Measurements from ENCODE around the gene ADCY10. TPM values are rescaled to one million over a fixed set of nuclear protein-coding genes. Genes with fewer than 3 reads are reported as not detected.
"Not testable (repeated sequence)": the region's sequence is repeated elsewhere in the genome, so short reads cannot be mapped to it uniquely, and the experiment has no call there.

The ADCY10 gene
- total RNA-seq, 1 donor, result not detected

DNA sequence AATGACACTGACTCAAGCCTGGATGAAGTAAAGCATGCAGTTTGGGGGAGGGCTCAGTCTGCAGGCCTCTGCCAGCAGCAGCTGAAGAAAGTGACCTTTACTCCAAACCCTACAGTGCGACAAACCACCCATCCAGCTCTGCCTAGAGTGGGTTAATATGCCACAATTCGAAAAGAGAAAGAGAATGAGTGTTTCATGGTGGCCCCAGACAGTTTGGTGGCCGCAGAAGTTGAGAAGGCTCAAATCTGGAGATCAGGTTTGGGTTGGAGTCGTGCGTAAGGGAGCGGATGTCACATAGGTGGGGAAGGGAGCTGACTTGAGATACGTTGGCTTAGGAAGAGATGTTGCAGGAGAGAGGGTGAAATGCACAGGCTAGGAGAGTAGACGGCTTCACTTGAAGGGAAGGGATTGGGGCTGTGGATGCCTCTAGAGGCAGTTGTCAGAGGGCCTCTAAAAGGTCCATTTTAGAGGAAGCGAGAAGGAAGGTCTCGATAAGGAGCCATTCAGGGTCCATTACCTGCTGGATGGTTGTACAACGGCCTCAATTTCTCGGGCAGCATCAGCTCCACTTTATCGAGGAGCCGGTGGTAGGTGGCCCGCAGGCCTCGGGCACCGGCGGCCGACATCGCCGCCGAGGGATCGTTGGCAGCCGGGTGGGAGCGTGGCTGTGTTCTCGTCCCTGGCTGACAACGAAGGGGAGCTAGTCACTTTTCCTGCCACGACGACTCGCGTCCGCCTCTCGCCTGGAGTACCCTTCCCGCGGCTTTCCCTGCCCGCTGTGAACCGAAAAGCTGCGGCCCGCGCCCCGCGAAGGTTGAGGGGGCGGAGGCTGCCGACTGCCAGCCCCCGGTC, 21.5 kb upstream of the ADCY10 start:
- H3K9me3 ChIP-seq (ENCODE audit: low read depth, low read length), result no peaks in the 10 kb centered on the region

DNA sequence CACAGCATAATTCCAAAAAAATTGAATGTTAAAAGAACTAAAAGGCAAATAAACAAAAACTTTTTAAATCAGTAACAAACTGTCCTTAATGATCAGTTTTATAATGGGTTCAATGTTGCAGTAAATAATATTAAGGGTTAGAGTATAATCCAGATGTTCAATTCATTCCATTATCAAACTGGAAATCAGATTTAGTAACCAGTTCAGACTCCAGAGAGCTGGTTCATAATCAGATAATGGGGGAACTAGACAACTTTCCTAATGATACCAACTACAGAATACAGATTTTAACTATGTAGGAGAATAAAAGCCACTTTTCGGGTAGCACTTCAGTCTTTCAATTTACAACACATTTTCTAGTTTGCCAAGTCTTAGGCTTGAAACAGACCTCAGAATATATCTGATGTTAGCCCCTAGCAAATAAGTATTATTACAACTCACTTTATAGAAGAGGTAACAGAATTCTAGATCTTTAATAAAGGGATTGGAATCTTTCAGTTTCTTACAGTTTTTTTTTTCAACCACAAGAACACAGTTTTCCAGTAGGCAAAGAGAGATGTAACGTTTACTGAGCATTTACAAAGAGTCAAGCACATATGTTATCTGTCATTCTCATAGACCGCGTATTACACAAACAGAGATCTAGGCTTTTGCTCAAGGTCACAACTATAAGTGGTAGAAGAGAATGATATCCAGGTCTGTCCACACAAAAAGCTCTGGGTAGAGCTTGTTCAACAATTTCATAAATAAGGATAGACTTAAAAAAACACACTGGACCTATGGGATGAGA, 20.7 kb upstream of the ADCY10 start:
- H3K27me3 ChIP-seq (ENCODE audit: insufficient read depth, low read length), result no peaks in the 10 kb centered on the region
- peak overlapping the region; percentile 81 for H3K4me3 ChIP-seq (ENCODE audit: low read length)
- H3K9me3 ChIP-seq (ENCODE audit: low read depth, low read length), result no peaks in the 10 kb centered on the region
- H3K4me1 ChIP-seq (ENCODE audit: insufficient read depth, low read length), result peaks cover 21% of the 10 kb centered on the region

More for the DNA sequence above, 21.5 kb upstream of the ADCY10 start:
- peak overlapping the region; percentile 81 for H3K4me3 ChIP-seq (ENCODE audit: low read length)
- peaks cover 21% of the 10 kb centered on the region for H3K4me1 ChIP-seq (ENCODE audit: insufficient read depth, low read length)
- no peaks in the 10 kb centered on the region for H3K27me3 ChIP-seq (ENCODE audit: insufficient read depth, low read length)

DNA sequence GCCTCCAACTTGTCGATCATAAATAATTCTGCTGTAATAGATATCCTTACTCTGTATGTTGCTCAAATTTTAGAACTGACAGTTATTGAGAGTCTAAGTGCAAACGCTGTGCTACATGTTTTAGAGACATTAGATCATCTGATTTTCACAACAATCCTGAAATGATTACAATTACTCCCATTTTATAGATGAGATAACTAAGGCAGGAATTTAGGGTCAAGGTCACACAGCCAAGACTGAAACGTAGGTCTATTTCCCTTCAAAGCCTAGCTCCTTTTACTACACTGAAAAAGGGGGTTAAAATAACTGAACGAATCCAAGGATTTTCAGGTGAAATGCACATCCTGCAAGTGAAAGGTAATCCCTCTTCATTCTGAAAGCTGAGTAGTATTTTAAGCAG, 19.9 kb upstream of the ADCY10 start:
- Histone ChIP-seq H3K4me1 (ENCODE audit: insufficient read depth, low read length) (peaks cover 21% of the 10 kb centered on the region), H3K9me3 (ENCODE audit: low read depth, low read length) (no peaks in the 10 kb centered on the region), H3K4me3 (ENCODE audit: low read length) (no peak overlapping the region), H3K27me3 (ENCODE audit: insufficient read depth, low read length) (no peaks in the 10 kb centered on the region)

DNA sequence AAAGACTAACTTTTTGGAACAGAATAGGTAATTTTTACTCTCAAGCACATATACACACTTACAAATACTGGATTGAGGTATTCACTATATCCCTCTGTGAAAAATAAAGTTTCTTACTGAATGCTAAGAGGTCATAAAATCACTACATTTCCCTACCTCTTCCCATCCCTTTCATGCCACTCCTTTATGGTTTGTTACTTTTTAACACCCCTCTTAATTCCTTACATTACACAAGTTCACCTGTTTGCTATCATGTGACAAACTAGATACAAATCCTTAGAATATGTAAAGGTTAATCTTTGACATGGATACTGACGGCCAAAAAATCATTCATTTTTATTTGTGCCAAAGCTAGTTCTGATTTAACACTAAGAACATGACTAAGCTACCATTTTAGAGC, 15.8 kb upstream of the ADCY10 start:
- H3K9me3 ChIP-seq (ENCODE audit: low read depth, low read length), result no peaks in the 10 kb centered on the region
- peaks cover 10% of the 10 kb centered on the region for H3K4me1 ChIP-seq (ENCODE audit: insufficient read depth, low read length)
- H3K27me3 ChIP-seq (ENCODE audit: insufficient read depth, low read length), result no peaks in the 10 kb centered on the region
- H3K4me3 ChIP-seq (ENCODE audit: low read length), result no peak overlapping the region

DNA sequence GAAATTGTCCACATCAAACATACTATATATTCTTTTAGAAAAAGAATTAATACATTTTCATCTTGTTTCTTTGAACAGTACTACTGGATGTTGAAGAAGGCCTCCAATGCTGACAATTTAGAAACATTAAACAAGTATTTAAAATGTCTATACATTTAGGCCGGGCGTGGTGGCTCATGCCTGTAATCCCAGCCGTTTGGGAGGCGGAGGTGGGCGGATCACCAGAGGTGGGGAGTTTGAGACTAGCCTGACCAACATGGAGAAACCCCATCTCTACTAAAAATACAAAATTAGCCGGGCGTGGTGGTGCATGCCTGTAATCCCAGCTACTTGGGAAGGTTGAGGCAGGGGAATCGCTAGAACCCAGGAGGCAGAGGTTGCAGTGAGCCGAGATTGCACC, 15.0 kb upstream of the ADCY10 start:
- not testable (repeated sequence) for H3K9me3 ChIP-seq (ENCODE audit: low read depth, low read length); H3K4me1 ChIP-seq (ENCODE audit: insufficient read depth, low read length); H3K27me3 ChIP-seq (ENCODE audit: insufficient read depth, low read length); H3K4me3 ChIP-seq (ENCODE audit: low read length)

DNA sequence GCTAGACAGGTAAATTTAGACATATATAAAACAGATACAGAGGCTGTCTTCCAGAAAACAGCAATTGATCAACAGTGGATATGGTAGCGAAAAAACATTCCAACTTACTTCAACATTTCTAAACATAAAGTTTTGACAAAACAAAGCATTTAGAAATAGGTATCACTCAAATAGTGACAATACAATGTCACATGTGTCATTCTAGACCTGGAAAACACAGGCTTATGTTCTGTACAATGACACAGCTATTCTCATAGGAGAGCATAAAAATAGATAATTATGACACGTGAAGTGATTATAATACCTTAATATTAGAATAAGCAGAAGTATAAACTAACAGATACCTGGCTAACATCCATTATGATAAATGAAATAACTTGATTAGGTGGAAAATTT, 14.5 kb upstream of the ADCY10 start:
- Histone ChIP-seq H3K27me3 (ENCODE audit: insufficient read depth, low read length) (no peaks in the 10 kb centered on the region), H3K4me1 (ENCODE audit: insufficient read depth, low read length) (no peaks in the 10 kb centered on the region), H3K4me3 (ENCODE audit: low read length) (no peak overlapping the region), H3K9me3 (ENCODE audit: low read depth, low read length) (no peaks in the 10 kb centered on the region)

DNA sequence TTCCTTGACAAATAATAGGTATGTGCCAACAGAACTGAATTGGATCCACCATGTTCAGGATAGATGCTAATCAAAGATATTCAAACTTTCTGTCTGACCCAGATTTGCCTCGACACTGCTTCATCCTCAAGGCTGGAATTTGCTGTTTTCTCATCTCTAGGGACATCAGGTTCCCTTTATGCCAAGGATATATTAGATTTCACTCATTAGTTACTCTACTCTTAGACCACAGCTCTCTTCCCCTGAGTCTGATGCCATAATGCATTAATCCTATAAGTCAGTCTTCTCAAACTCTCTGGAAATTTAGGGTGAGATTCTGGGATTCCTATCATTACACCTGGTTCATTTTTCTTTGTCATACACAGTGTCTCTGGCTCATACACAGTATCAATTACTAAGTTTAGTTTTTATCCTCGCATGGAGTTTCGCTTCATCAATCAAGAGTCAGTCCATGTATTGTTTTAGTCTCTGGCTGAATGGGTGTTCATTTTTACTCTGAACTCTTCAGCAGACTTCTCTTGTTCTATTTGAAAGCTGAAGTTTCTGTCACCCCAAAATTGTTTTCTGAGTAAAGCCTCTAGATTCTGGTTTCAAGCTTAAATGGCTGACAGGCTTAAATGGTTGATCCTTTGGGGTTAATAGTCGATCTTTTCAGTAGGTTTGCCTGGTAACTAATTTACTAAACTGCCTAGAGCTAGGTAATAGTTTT, 13.3 kb upstream of the ADCY10 start:
- H3K27me3 ChIP-seq (ENCODE audit: insufficient read depth, low read length), result no peaks in the 10 kb centered on the region
- H3K9me3 ChIP-seq (ENCODE audit: low read depth, low read length), result no peaks in the 10 kb centered on the region
- no peaks in the 10 kb centered on the region for H3K4me1 ChIP-seq (ENCODE audit: insufficient read depth, low read length)
- H3K4me3 ChIP-seq (ENCODE audit: low read length), result no peak overlapping the region

DNA sequence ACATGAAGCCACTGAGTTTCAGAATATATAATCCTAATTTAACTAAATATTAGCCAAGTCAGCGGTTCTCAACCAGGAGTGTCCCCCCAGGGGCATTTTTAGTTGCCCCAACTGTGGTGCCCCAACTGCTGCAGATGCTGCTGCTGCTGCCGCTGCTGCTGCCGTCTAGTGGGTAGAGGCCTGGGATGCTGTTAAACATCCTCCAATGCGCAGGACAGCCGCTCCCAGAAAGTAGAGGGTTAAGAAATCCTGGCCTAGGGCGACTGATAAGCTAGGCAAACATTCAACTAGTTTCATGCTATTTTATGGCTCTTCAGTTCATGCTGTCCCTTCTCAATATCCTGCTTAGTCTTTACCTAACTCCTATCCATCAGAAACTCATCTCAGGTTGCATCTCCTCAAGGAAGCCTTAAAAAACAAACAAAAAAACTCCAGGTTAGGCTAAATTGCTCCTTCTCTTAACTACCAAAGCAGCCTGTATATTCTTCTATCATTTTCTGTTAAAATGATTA, 12.6 kb upstream of the ADCY10 start:
- Histone ChIP-seq H3K4me1 (ENCODE audit: insufficient read depth, low read length) (no peaks in the 10 kb centered on the region), H3K9me3 (ENCODE audit: low read depth, low read length) (no peaks in the 10 kb centered on the region), H3K4me3 (ENCODE audit: low read length) (no peak overlapping the region), H3K27me3 (ENCODE audit: insufficient read depth, low read length) (no peaks in the 10 kb centered on the region)

DNA sequence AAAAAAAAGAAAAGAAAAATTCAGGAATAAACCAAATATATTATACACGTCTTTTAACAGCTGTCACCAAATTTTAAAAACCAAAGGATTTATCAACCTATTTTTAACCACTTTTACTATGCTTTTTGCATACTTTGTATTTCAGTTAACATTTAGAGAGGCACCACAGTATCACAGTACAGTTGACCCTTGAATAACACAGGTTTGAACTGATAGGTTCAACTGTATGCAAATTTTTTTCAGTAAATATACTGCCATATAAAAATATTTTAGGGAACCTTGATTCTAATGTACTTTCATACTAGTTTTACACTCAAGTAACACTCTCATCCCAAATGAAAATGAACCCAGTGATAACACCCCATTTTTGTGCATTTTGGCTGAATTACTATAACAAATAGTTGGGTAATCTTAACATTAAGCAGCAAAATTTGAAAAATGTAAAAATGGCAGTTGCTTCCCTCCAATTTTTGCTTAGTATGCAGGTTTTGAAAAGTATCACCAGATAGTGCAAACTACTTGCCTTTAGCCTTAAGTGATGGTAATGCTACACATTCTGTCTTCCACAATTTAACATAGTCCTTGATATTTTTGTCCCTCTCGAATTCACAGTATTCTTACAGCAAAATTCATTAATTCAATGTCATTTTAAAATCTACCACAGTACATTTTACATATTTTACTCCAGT, 10.8 kb upstream of the ADCY10 start:
- Histone ChIP-seq H3K9me3 (ENCODE audit: low read depth, low read length) (no peaks in the 10 kb centered on the region), H3K27me3 (ENCODE audit: insufficient read depth, low read length) (no peaks in the 10 kb centered on the region), H3K4me3 (ENCODE audit: low read length) (no peak overlapping the region), H3K4me1 (ENCODE audit: insufficient read depth, low read length) (no peaks in the 10 kb centered on the region)

DNA sequence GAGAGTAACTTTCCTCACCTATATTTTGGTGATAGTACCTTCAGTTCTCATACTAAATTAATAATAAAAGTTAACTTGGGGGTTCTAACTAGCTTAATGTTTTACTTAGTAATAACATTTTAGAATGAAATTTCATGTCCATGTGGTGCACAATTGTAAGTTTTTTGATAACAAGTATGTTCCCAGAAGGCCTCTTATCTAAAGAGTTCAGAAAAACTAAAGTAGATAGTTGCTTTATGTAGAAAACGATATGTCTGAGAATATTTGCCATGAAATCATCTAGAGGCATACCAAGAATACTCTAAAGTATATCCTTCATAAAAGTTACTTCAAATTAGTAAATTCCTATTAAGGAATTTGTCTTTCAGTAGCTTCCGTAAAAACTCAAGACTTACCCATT, 10.2 kb upstream of the ADCY10 start:
- Histone ChIP-seq H3K4me3 (ENCODE audit: low read length) (no peak overlapping the region), H3K4me1 (ENCODE audit: insufficient read depth, low read length) (no peaks in the 10 kb centered on the region), H3K9me3 (ENCODE audit: low read depth, low read length) (no peaks in the 10 kb centered on the region), H3K27me3 (ENCODE audit: insufficient read depth, low read length) (no peaks in the 10 kb centered on the region)

DNA sequence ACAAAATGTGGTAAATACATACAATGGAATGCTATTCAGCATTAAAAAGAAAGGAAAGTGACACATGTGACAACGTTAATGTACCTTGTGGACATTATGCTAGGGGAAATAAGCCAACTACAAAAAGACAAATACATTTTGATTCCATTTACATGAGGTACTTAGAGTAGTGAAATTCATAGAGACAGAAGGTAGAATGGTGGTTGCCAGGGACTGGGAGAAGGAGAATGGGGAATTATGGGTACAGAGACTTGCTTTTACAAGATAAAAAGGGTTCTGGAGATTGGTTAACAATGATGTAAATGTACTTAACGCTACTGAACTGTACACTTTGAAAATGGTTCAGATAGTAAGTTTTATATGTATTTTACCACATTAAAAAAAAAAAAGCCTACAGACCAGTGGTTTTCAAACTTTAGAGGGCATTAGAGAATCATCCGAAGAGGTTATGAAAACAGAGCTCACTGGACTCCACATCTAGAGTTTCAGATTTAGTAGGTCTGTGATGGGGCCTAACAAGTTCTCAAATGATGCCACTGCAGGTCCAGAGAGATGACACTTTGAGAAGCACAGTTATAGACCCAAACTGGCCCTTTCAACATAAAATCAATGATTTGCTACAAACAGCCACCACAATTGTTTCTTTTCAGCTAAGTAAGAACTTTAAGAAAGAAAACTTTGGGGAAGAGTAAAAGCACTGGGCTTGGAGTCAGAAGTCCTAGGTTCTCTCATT, 9.6 kb upstream of the ADCY10 start:
- Histone ChIP-seq H3K27me3 (ENCODE audit: insufficient read depth, low read length) (no peaks in the 10 kb centered on the region), H3K4me1 (ENCODE audit: insufficient read depth, low read length) (no peaks in the 10 kb centered on the region), H3K4me3 (ENCODE audit: low read length) (no peak overlapping the region), H3K9me3 (ENCODE audit: low read depth, low read length) (no peaks in the 10 kb centered on the region)

DNA sequence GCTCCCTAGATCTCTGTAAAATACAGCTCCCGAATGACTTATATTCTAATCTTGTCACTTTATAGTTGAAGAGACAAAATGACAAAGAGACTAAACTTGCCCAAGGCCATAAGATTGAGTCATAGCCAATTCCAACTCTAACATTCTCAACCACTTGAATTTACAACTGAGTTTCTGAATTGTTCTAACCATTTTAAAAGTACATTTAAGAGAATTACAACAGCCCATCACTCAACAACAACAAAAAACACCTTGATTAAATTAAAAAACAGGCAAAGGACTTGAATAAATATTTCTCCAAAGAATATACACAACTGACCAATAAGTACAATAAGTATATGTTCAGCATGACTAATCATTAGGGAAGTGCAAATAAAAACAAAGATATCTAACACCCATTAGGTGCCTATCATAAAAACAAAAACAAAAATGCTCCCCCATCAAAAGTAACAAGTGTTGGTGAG, 8.7 kb upstream of the ADCY10 start:
- no peak overlapping the region for H3K4me3 ChIP-seq (ENCODE audit: low read length)
- no peaks in the 10 kb centered on the region for H3K9me3 ChIP-seq (ENCODE audit: low read depth, low read length)
- no peaks in the 10 kb centered on the region for H3K4me1 ChIP-seq (ENCODE audit: insufficient read depth, low read length)
- H3K27me3 ChIP-seq (ENCODE audit: insufficient read depth, low read length), result no peaks in the 10 kb centered on the region

DNA sequence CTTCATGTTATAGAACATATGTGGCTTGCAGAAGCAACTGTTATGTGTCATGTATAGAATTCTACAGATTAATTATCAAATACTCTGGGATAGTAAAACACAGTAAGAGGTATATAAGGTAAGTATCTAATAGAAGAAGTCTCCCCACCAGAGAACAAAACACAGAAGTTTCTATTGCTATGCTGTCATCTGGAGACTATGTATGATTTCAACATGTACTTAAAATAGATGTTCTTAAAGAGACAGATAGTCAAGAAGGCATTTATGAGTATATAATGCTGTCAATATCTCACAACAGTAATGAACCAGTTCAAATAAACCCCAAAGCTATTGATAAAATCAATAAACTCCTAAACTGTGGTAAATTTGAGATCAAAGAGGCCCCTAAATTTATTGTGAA, 8.1 kb upstream of the ADCY10 start:
- Histone ChIP-seq H3K27me3 (ENCODE audit: insufficient read depth, low read length) (no peaks in the 10 kb centered on the region), H3K4me3 (ENCODE audit: low read length) (no peak overlapping the region), H3K9me3 (ENCODE audit: low read depth, low read length) (no peaks in the 10 kb centered on the region), H3K4me1 (ENCODE audit: insufficient read depth, low read length) (no peaks in the 10 kb centered on the region)

Measured in mononuclear cell (primary cell).